ENCODE measurements around the gene TWNK. TPM values are rescaled to one million over a fixed set of nuclear protein-coding genes. Genes with fewer than 3 reads are reported as not detected.
"Not testable (repeated sequence)": the region's sequence is repeated elsewhere in the genome, so short reads cannot be mapped to it uniquely, and the experiment has no call there.

The TWNK gene
- total and polyA plus RNA-seq, 9 of the 15 experiments (the other 6 are each of a cell fraction or from before 2014, with no cell fraction given) = 11.6 to 34.7 (median 17.4) TPM

DNA sequence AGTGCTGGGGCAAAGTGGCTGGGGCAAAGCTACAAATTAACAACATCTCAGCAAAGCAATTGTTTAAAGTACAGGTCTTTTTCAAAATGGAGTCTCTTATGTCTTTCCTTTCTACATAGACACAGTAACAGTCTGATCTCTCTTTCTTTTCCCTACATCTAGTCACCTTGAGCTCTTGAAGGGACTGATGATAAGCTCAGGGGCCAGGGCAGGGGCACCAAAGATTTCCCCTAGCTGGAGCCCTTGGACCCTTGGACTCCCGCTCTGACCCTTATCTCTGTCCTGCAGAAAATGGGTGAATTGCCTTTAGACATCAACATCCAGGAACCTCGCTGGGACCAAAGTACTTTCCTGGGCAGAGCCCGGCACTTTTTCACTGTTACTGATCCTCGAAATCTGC lies 47.1 kb downstream of the TWNK start (continued):
- 0 out of 2 replicates have a peak, but pooled peaks have one; percentile 55 for TF ChIP-seq SMAD3 (CRISPR knock-in tag; conservative IDR thresholded peaks at IDR 0.05)
- TF ChIP-seq KLF6 (CRISPR knock-in tag; IDR thresholded peaks at IDR 0.05; ENCODE audit: borderline replicate concordance) = peak; percentile 76; the same call in 1 of the 2 replicates
- TF ChIP-seq, protein P1, sequence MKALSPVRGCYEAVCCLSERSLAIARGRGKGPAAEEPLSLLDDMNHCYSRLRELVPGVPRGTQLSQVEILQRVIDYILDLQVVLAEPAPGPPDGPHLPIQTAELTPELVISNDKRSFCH (CRISPR knock-in tag; IDR thresholded peaks at IDR 0.05) = not testable (repeated sequence)
- TF ChIP-seq, protein P1 (tag; IDR thresholded peaks at IDR 0.05) = peak; percentile 47; the same call in 1 of the 2 replicates
- TF ChIP-seq ZNF79 (CRISPR knock-in tag; IDR thresholded peaks at IDR 0.05; ENCODE audit: low read depth) = peak; percentile 54; the same call in 1 of the 2 replicates

DNA sequence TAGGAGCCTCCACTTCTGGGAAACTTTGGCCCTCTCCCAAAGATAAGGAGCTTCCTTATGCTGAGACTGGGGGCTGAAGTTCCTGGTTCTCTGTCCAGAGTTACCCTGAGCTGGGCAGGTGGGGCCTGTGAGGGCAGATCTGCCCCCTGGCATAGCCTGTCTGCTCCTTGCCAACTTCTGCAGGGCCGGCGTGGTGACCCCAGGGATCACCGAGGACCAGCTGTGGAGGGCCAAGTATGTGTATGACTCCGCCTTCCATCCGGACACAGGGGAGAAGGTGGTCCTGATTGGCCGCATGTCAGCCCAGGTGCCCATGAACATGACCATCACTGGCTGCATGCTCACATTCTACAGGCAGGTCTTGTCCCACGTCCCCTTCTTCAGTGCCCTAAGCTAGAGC lies 48.0 kb downstream of the TWNK start:
- POLR2A ChIA-PET = interaction anchor here (1.4 kb wide), 1 partner anchor 24 kb away, joined by 5 read pairs; no protein-coding TSS in a partner anchor
- no peak for FAIRE-seq
- intact Hi-C loops (cut with micrococcal nuclease) (loop anchor here (10.0 kb wide), 1 partner anchor 409 kb away; no protein-coding TSS in a partner anchor), in situ Hi-C loops (cut with MboI) (no loop called here)
- DNase-seq (ENCODE audit: extremely low read depth in 1 of 4, low spot score in 3 of 4) = no peak
- peaks cover 12 to 34% of the 10 kb centered on the region in 2 experiments; a peak in 4 of 5 replicates for H3K4me1 ChIP-seq (replicated peaks in 1 of 2; ENCODE audit: control insufficient read depth in 2 of 2, insufficient read depth in 2 of 2, low read length in 2 of 2)
- no peak overlapping the region for H3K4me3 ChIP-seq
- H3K9me1 ChIP-seq (ENCODE audit: control insufficient read depth, insufficient read depth, low read length) = no peaks in the 10 kb centered on the region
- H3K9ac ChIP-seq (ENCODE audit: insufficient read depth in 1 of 2, low read depth in 2 of 2, low read length in 2 of 2) = 0 out of 4 replicates have a peak overlapping the region, but pooled peaks of 1 of the 2 experiments have one; percentile 35
- no peaks in the 10 kb centered on the region for H3K27me3 ChIP-seq (ENCODE audit: control insufficient read depth in 2 of 2, insufficient read depth in 2 of 2, low read length in 2 of 2)
- no peak for ATAC-seq
- 54% methylated on average over 7 of the region's 7 CpGs for WGBS (ENCODE audit: insufficient coverage, low coverage, missing lambda C conversion rate)
- TF ChIP-seq ZNF146 (CRISPR knock-in tag; IDR thresholded peaks at IDR 0.05; ENCODE audit: unreplicated experiment) (no peak), ZNF717 (CRISPR knock-in tag; IDR thresholded peaks at IDR 0.05) (no peak), GABPB1 (CRISPR knock-in tag; IDR thresholded peaks at IDR 0.05) (no peak), CREM (IDR thresholded peaks at IDR 0.05; ENCODE audit: low read depth) (no peak), RBBP5 (IDR thresholded peaks at IDR 0.05; ENCODE audit: borderline replicate concordance, insufficient read depth, low read length, poor library complexity, severe bottlenecking) (no peak), COPS2 (conservative IDR thresholded peaks at IDR 0.05) (no peak), SNIP1 (IDR thresholded peaks at IDR 0.05; ENCODE audit: low read depth) (no peak)
- TF ChIP-seq, protein P2, sequence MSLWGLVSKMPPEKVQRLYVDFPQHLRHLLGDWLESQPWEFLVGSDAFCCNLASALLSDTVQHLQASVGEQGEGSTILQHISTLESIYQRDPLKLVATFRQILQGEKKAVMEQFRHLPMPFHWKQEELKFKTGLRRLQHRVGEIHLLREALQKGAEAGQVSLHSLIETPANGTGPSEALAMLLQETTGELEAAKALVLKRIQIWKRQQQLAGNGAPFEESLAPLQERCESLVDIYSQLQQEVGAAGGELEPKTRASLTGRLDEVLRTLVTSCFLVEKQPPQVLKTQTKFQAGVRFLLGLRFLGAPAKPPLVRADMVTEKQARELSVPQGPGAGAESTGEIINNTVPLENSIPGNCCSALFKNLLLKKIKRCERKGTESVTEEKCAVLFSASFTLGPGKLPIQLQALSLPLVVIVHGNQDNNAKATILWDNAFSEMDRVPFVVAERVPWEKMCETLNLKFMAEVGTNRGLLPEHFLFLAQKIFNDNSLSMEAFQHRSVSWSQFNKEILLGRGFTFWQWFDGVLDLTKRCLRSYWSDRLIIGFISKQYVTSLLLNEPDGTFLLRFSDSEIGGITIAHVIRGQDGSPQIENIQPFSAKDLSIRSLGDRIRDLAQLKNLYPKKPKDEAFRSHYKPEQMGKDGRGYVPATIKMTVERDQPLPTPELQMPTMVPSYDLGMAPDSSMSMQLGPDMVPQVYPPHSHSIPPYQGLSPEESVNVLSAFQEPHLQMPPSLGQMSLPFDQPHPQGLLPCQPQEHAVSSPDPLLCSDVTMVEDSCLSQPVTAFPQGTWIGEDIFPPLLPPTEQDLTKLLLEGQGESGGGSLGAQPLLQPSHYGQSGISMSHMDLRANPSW (CRISPR knock-in tag; IDR thresholded peaks at IDR 0.05) = no peak
- no peaks in the 10 kb centered on the region for H4K20me1 ChIP-seq (replicated peaks; ENCODE audit: control insufficient read depth, insufficient read depth, low read length)
- no peaks in the 10 kb centered on the region for H3K36me3 ChIP-seq (ENCODE audit: control insufficient read depth, insufficient read depth, low read length)
- H3K4me2 ChIP-seq (ENCODE audit: insufficient read depth, low read length) = no peak overlapping the region
- H3K79me2 ChIP-seq (ENCODE audit: control insufficient read depth, insufficient read depth, low read length) = no peaks in the 10 kb centered on the region
- BruUV-seq (replicated peaks) = no TSS peak
- no peak overlapping the region for H2AFZ ChIP-seq (ENCODE audit: low read depth, low read length)
- H3K27ac ChIP-seq (ENCODE audit: extremely low read depth, low read depth, low read length) = no peak overlapping the region
- H3K9me3 ChIP-seq (replicated peaks; ENCODE audit: control insufficient read depth, insufficient read depth, low read depth, low read length) = no peaks in the 10 kb centered on the region
- CTCF ChIA-PET (ENCODE audit: low intra/inter-chr PET ratio) = no interaction called here

Data from K562 (cell line).